Measurements from ENCODE around the gene CHCHD4. TPM values are rescaled to one million over a fixed set of nuclear protein-coding genes. Genes with fewer than 3 reads are reported as not detected.
A peak's percentile ranks its signal among the peaks of the same experiment; 100 is the strongest.

CHCHD4 gene
- polyA plus RNA-seq, 1 donor (not counting 4 experiments of a cell fraction or from before 2014, with no cell fraction given) = 22.1 TPM

DNA sequence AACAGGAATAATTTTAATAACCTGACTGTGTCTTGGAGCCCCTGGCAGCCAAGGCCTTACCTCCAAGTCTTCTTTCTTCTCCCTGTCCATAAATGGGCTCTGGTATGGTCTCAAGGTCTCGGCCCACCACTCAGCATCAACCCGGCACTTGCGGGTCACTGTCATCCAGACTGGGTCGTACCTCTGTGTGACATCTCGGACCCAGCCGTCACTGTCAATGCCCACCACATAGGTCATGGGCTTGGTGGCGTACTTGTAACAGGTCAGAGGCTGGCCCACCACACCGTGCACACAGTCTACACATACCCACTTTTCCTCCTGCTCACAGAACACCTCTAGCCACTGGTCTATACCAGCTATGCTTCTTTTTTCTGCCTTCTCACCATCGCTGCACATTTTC is 33.3 kb upstream of the CHCHD4 start:
- no peaks in the 10 kb centered on the region for H4K20me1 ChIP-seq (ENCODE audit: control insufficient read depth, extremely low read depth, insufficient read depth, low read length)
- H3K4me1 ChIP-seq (ENCODE audit: control insufficient read depth, extremely low read depth, insufficient read depth, low read length) = peaks cover 29% of the 10 kb centered on the region
- dilution Hi-C loops (cut with MboI; ENCODE audit: extremely low pct_ligation_motif_present, low sequenced_read_pairs) = no loop called here
- no peak overlapping the region for H2AFZ ChIP-seq (ENCODE audit: control insufficient read depth, low read length)
- peaks cover 5% of the 10 kb centered on the region for H3K9me3 ChIP-seq (ENCODE audit: control insufficient read depth, low read depth, low read length)
- no peak for TF ChIP-seq CTCF (optimal IDR thresholded peaks at IDR 0.05 in 1 of 3, IDR thresholded peaks at IDR 0.05 in 1 of 3, conservative IDR thresholded peaks at IDR 0.05 in 1 of 3; ENCODE audit: extremely low read depth in 1 of 3, insufficient read depth in 2 of 3, low read length in 3 of 3)
- TF ChIP-seq EZH2 (IDR thresholded peaks at IDR 0.05; ENCODE audit: low read length) = no peak
- H3K36me3 ChIP-seq (ENCODE audit: control insufficient read depth in 2 of 2, extremely low read depth in 1 of 2, insufficient read depth in 2 of 2, low read length in 2 of 2) = peaks cover 27 to 72% of the 10 kb centered on the region in 2 experiments
- H3K9me1 ChIP-seq (ENCODE audit: control insufficient read depth, extremely low read depth, insufficient read depth, low read length) = no peaks in the 10 kb centered on the region
- no peak overlapping the region for H3K4me2 ChIP-seq (ENCODE audit: control insufficient read depth, extremely low read depth, insufficient read depth, low read depth, low read length)
- no peak overlapping the region for H3K4me3 ChIP-seq (ENCODE audit: control insufficient read depth in 2 of 3, extremely low read depth in 1 of 3, insufficient read depth in 2 of 3, low read depth in 1 of 3, low read length in 3 of 3)
- H3K27ac ChIP-seq (ENCODE audit: control insufficient read depth, insufficient read depth, low read length) = no peak overlapping the region
- DNase-seq (ENCODE audit: low read depth, low spot score) (no peak), FAIRE-seq (no peak)
- no peaks in the 10 kb centered on the region for H3K27me3 ChIP-seq (ENCODE audit: control insufficient read depth, extremely low read depth, insufficient read depth, low read length)
- peaks cover 22% of the 10 kb centered on the region for H3K79me2 ChIP-seq (ENCODE audit: control insufficient read depth, insufficient read depth, low read length)
- H3K9ac ChIP-seq (ENCODE audit: control insufficient read depth, extremely low read depth, insufficient read depth, low read length) = no peak overlapping the region

DNA sequence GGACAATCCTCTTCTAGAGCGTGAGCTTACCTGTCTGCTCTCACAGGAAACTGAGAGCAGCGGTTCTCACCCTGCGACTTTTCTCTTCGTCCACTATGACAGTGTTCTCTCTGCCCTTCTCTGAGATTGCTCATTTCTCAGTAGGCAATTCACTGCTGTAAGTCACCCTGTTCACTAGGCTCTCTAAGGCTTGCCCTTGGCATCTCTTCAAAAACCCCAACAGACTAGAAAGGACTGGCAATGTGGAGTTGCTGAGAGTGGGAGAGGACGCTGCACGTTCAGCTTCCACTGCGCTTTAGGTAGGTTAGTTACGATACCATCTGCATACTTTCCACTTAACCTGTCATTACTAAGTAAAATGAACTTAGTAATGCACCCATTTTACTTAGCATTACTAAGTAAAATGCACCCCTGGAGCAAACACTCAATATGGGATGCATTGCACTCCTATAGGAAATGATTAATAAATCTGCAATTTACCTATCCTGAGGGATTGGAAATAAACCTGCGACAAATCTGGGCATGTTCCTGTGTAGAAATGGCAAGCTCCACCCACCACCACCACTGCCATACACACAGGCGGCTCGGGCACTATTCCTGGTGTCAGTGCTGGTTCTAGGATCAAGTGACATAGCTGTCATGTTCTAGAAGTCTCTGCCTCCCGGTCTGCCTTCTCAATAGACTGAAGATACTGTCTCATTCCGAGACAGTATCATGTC is 32.3 kb upstream of the CHCHD4 start:
- peak overlapping the region; percentile 82 for H3K4me2 ChIP-seq (ENCODE audit: control insufficient read depth, extremely low read depth, insufficient read depth, low read depth, low read length)
- FAIRE-seq (peak; percentile 91), DNase-seq (ENCODE audit: low read depth, low spot score) (no peak)
- peaks cover 17% of the 10 kb centered on the region for H3K79me2 ChIP-seq (ENCODE audit: control insufficient read depth, insufficient read depth, low read length)
- H3K9me1 ChIP-seq (ENCODE audit: control insufficient read depth, extremely low read depth, insufficient read depth, low read length) = no peaks in the 10 kb centered on the region
- peaks cover 21% of the 10 kb centered on the region for H3K4me1 ChIP-seq (ENCODE audit: control insufficient read depth, extremely low read depth, insufficient read depth, low read length)
- no peaks in the 10 kb centered on the region for H4K20me1 ChIP-seq (ENCODE audit: control insufficient read depth, extremely low read depth, insufficient read depth, low read length)
- H3K9ac ChIP-seq (ENCODE audit: control insufficient read depth, extremely low read depth, insufficient read depth, low read length) = peak overlapping the region; percentile 54
- TF ChIP-seq EZH2 (IDR thresholded peaks at IDR 0.05; ENCODE audit: low read length) = no peak
- TF ChIP-seq CTCF (optimal IDR thresholded peaks at IDR 0.05 in 1 of 3, IDR thresholded peaks at IDR 0.05 in 1 of 3, conservative IDR thresholded peaks at IDR 0.05 in 1 of 3; ENCODE audit: extremely low read depth in 1 of 3, insufficient read depth in 2 of 3, low read length in 3 of 3) = no peak
- H2AFZ ChIP-seq (ENCODE audit: control insufficient read depth, low read length) = no peak overlapping the region
- peaks cover 35 to 73% of the 10 kb centered on the region in 2 experiments for H3K36me3 ChIP-seq (ENCODE audit: control insufficient read depth in 2 of 2, extremely low read depth in 1 of 2, insufficient read depth in 2 of 2, low read length in 2 of 2)
- peaks cover 3% of the 10 kb centered on the region for H3K9me3 ChIP-seq (ENCODE audit: control insufficient read depth, low read depth, low read length)
- peak overlapping the region in 2 of 3 experiments; percentile 18 to 44 for H3K4me3 ChIP-seq (ENCODE audit: control insufficient read depth in 2 of 3, extremely low read depth in 1 of 3, insufficient read depth in 2 of 3, low read depth in 1 of 3, low read length in 3 of 3)
- peak overlapping the region; percentile 86 for H3K27ac ChIP-seq (ENCODE audit: control insufficient read depth, insufficient read depth, low read length)
- no peaks in the 10 kb centered on the region for H3K27me3 ChIP-seq (ENCODE audit: control insufficient read depth, extremely low read depth, insufficient read depth, low read length)
- dilution Hi-C loops (cut with MboI; ENCODE audit: extremely low pct_ligation_motif_present, low sequenced_read_pairs) = no loop called here

Measured in keratinocyte (primary cell).